Left cardiac atrium (tissue), 4 donors: Measurements from ENCODE around the gene UBC. TPM values are rescaled to one million over a fixed set of nuclear protein-coding genes. Genes with fewer than 3 reads are reported as not detected.
"Not testable (repeated sequence)": the region's sequence is repeated elsewhere in the genome, so short reads cannot be mapped to it uniquely, and the experiment has no call there.

Experiments
- ATAC-seq, 2 donors: fragments of 200-7000 bp; cut with Tn5 transposase; one replicate each; pipeline ENCODE4 v1.9.1; 2020; ENCODE audit warnings: mild to moderate bottlenecking in 2 of 2, moderate library complexity in 2 of 2
- DNase-seq: peaks from one replicate; pipeline ENCODE4 v3.0.0-alpha.2; 2020
- intact Hi-C, 2 donors: fragments of 100-400 bp; cut with DNase I; formaldehyde crosslinking; loops; one replicate each; pipeline versions ENCODE4 v1.14.1 to v1.15.1; 2022 to 2023
- total RNA-seq, 2 donors: library from RNA; stranded (reverse); fragmentation: NEBNext Ultra II Directional; extraction: Animal tissue kit (Norgen Biotek cat#: 25700); gene quantifications; one replicate each; pipeline ENCODE4 v1.2.1, GENCODE V29; 2021
- donor health status: DM: no; HTN: yes; CAD: no.
- donor health status: DM: no; HTN: yes; CAD: no; lungs with severe emphysema.
- donor health status: DM: yes; HTN: yes; CAD: no.
- donor health status: Dilated cardiomyopathy.

Gene UBC
- total RNA-seq, 2 donors from 2014 or later = 977 to 1,049 TPM

DNA sequence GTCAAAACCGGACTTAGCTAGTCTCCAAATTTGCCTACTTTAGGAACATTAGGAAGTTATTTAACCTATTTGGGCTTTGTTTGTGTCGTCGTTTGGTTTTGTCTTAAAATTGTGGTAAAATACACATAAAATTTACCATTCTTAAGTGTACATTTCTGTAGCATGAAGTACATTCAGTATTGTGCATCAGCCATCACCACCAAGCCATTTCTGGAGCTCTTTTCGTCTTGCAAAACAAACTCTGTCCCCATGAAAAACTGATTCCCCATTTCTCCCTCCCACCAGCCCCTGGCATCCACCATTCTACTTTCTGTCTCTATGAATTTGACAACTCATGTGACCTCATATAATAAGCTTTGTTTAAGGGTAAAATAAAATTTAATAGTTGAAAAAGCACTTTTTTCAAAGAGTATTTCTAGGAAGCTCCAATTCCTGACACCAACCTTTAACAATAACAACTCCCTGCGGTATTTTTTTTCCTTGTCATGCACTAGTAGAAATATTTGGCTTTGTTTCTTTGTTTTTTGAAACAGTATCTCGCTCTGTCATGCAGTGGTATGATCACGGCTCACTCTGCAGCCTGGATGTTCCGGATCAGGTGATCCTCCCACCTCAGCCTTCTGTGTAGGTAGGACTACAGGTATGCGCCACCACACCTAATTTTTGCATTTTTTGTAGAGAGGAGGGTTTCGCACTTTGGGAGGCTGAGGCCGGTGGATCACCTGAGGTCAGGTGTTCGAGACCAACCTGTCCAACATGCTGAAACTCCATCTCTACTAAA is 3.6 kb upstream of the UBC start:
- ATAC-seq (no peak), DNase-seq (no peak)
- intact Hi-C loops = no loop called here

DNA sequence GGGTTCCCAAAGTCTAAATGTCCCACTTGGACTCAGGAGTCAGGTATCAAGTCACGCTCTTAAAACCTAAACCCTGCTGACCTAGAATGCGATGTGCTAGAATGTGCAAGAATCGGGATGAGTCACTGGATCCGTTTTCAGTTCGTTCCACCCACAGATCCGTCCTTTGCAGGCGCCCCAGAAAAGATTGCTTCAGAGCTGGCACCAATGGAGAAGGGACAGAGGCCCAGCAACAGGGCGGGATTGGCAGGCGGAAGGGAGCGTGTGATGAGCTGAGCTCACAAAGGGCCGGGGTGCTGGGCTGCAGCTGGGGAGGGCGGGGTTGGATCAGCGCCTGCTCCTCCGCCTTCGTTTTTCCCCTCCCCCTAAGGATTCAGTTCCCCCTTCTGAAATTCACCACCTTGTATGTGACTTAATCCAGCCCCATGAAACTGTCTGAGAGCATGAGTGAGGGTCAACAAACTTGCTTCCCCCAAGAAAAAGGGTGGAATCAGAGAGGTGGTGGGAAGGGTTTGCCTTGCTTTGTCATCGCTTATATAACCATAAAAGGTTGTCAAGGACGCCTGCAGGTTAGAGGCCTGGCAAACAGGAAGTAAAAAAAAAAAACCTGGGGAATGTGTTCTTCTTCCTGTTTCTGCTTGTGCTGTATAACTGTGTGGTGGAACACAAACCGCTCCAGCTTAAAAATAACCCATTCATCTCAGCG is 2.8 kb upstream of the UBC start:
- intact Hi-C loops = no loop called here
- ATAC-seq = peak; percentile 92
- DNase-seq = peak; percentile 98

GRCh38 chr12:124916374-124917134 is 2.1 kb upstream of the UBC start:
- intact Hi-C loops = no loop called here
- DNase-seq (peak; percentile 82), ATAC-seq (peak; percentile 8 to 62)

DNA sequence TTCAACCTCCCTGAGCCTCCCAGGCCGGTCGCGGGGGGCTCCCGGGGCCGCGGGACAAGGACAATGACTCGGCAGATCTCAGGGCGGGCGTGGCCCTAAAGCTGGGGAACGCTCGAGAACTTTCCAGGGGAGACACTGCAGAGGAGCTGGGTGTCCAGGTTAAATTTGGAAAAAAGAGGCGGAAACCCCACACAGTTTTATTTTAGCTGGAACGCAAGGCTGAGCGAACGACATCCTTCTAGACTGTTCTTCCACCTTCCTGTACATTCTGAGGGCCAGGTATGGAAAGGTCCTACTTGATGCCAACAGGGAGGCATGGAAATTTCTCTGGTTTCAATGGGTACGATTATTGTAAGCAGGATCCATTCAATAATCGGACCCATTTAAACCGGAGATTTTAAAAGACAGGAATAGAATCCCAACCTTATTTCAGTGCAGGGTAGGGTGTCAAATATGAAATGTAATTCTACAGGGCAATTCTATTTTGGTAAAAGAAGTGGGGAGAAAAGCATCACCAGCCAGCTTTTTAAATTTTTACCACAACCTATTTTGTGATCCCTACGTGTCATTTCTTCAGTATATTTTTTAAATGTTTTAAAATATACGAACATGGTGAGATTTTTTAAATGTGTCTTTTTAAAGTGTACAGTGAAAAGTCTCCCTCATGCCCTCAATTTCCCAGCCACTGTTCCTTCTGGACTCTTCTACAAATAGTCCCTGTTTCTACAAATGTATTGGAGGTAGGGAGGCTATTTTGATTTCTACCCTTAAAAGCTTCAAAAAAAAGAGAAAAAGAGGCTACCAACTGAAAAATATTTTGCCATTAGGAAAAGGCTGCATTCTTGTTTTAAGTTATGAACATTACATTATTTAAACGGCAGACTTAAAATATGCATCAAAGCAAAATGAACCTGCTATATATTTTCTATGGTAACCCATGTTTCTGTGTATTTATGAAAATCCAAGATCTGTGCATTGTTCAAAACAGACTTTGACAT is 1.1 kb upstream of the UBC start:
- intact Hi-C loops = no loop called here
- DNase-seq (peak; percentile 66), ATAC-seq (peak; percentile 0 to 2)

DNA sequence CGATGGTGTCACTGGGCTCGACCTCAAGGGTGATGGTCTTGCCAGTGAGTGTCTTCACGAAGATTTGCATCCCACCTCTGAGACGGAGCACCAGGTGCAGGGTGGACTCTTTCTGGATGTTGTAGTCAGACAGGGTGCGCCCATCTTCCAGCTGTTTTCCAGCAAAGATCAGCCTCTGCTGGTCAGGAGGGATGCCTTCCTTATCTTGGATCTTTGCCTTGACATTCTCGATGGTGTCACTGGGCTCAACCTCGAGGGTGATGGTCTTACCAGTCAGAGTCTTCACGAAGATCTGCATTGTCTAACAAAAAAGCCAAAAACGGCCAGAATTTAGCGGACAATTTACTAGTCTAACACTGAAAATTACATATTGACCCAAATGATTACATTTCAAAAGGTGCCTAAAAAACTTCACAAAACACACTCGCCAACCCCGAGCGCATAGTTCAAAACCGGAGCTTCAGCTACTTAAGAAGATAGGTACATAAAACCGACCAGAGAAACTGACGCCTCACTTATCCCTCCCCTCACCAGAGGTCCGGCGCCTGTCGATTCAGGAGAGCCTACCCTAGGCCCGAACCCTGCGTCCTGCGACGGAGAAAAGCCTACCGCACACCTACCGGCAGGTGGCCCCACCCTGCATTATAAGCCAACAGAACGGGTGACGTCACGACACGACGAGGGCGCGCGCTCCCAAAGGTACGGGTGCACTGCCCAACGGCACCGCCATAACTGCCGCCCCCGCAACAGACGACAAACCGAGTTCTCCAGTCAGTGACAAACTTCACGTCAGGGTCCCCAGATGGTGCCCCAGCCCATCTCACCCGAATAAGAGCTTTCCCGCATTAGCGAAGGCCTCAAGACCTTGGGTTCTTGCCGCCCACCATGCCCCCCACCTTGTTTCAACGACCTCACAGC is 717 bp downstream of the UBC start:
- intact Hi-C loops = no loop called here
- DNase-seq (peak; percentile 88), ATAC-seq (peak; percentile 41 to 45)

DNA sequence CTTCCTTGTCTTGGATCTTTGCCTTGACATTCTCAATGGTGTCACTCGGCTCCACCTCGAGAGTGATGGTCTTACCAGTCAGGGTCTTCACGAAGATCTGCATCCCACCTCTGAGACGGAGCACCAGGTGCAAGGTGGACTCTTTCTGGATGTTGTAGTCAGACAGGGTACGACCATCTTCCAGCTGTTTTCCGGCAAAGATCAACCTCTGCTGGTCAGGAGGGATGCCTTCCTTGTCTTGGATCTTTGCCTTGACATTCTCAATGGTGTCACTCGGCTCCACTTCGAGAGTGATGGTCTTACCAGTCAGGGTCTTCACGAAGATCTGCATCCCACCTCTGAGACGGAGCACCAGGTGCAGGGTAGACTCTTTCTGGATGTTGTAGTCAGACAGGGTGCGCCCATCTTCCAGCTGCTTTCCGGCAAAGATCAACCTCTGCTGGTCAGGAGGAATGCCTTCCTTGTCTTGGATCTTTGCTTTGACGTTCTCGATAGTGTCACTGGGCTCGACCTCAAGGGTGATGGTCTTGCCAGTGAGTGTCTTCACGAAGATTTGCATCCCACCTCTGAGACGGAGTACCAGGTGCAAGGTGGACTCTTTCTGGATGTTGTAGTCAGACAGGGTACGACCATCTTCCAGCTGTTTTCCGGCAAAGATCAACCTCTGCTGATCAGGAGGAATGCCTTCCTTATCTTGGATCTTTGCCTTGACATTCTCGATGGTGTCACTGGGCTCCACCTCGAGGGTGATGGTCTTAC is 1.7 kb downstream of the UBC start:
- ATAC-seq, DNase-seq, intact Hi-C loops: not testable (repeated sequence)

GRCh38 chr12:124911521-124911920 is 2.9 kb downstream of the UBC start:
- DNase-seq, ATAC-seq: not testable (repeated sequence)
- intact Hi-C loops = loop anchor here in 1 of 2 donors (2.0 kb wide), 1 partner anchor 27 kb away; no protein-coding TSS in a partner anchor

DNA sequence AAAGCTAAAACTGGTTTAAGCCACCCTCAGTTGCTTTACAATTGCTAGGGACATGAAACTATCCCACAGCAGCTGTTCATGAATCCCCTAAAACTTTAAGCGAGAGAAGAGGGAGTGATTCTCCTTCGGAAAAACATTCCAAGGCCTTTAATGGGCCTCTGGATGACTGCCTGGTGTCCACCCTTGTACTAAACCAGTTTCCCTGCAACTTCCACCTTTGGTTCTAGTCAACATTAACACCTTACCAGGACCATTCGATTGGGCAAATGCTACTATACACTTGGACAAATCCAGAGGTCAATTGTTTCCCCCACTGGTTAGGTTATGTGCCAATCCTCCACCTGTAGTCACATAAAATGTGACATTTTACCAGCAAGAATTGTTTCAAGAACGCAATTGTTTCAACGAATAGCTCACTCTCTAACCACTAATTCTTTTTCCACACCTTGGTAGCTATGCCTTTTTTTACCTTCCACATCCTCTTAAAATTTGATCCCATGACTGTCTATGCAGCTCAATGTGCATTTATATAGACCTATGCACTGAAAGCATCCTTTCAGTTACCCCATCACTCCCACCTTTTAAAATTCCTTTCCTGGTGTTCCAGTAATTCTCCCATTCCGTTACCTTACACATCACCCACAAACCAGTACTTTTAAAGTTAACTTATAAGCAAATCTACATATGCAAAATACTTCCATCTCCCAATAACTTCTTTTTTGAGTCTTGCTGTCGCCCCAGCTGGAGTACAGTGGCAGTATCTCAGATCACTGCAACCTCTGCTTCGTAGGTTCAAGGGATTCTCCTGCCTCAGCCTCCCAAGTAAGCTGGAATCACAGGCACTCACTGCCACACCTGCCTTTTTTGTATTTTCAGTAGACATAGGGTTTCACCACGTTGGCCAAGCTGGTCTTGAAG is 3.6 kb downstream of the UBC start:
- ATAC-seq = no peak
- intact Hi-C loops = loop anchor here in 1 of 2 donors (2.0 kb wide), 1 partner anchor 28 kb away; no protein-coding TSS in a partner anchor
- DNase-seq = no peak

- intact Hi-C loops = loop anchor here in 1 of 2 donors (2.0 kb wide), 1 partner anchor 29 kb away; no protein-coding TSS in a partner anchor
- no peak for ATAC-seq
- no peak for DNase-seq
These were observed 4.5 kb downstream of the UBC start for GRCh38 chr12:124909831-124910560.

- peak; percentile 83 for DNase-seq
- ATAC-seq = peak; percentile 49 to 53
- intact Hi-C loops = no loop called here
These were observed 7.7 kb downstream of the UBC start for GRCh38 chr12:124906606-124907261.

DNA sequence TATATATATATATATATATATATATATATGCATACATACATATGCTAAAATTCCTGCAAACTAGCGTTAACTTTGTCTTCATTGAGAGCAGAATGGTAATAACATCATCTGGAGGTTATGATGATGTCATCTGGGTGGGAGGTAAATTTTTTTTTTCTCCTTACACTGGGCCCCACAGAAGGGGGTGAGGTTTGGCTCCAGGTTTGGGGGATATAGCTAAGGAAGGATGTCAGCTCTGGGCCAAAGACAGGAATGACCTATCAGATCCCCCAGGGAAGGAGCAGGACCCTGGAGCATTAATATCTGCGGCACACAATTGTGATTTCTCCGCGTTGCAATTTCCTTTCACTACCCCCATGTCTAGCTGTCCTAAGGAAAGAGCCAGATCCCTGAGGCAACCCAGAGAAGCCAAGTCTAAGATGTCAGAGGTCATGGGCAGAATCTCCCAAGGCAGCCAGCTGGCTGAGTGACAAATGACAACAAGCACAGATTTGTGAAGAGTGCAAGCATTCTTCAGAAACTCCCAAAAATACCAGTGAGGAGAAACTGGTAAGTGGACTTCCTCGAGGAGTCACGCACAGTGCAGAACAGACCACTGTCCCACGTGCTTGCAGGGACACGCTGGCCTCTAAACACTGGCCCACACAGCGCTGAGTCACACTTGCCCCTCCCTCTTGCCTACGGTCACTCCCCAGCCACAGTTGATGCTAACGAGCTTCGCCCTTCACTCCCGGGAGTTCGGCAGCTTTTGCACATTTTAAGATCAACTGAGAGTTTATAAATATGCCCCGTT is 9.9 kb downstream of the UBC start:
- intact Hi-C loops = loop anchor here in 1 of 2 donors (5.0 kb wide), 1 partner anchor 852 kb away; no protein-coding TSS in a partner anchor
- peak; percentile 91 for DNase-seq
- ATAC-seq = peak; percentile 95 to 96

GRCh38 chr12:124902916-124903315 is 11.5 kb downstream of the UBC start:
- ATAC-seq = no peak
- no peak for DNase-seq
- intact Hi-C loops = loop anchor here in 1 of 2 donors (5.0 kb wide), 1 partner anchor 851 kb away; no protein-coding TSS in a partner anchor

DNA sequence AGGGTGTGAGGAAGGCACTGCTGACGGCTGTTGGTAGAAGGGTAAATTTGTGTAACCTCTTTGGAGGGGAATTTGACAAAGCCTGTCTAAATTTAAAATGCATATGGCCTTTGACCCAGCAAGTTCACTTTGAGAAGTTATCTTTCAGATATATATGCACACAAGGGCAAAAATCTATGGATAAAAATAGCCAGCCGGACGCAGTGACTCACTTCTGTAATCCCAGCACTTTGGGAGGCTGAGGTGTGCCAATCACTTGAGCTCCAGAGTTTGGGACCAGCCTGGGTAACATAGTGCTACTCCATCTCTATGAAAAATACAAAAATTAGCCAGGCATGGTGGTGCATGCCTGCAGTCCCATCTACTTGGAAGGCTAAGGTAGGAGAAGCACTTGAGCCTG is 13.4 kb downstream of the UBC start:
- intact Hi-C loops = loop anchor here in 1 of 2 donors (5.0 kb wide), 1 partner anchor 849 kb away; no protein-coding TSS in a partner anchor
- no peak for ATAC-seq
- DNase-seq = no peak
